Measurements from ENCODE around the gene DHX34.

GRCh38 chr19:47408156-47408938 lies 59.2 kb downstream of the DHX34 start:
- TF ChIP-seq POLR2AphosphoS5 (IDR thresholded peaks at IDR 0.05) (no peak), POLR2A (IDR thresholded peaks at IDR 0.05) (no peak)
